Fibroblast of villous mesenchyme (primary cell): ENCODE data around the gene COLQ. TPM values are rescaled to one million over a fixed set of nuclear protein-coding genes. Genes with fewer than 3 reads are reported as not detected.

Experiments
- DNase-seq: peaks from one replicate; pipeline ENCODE4 v3.0.0-alpha.2; 2010; ENCODE audit warnings: low read depth
- H3K4me3 ChIP-seq: 2 replicates; pipeline ENCODE4 v1.5.1; 2011; ENCODE audit warnings: low read depth, mild to moderate bottlenecking, low read length
- CTCF ChIP-seq: IDR thresholded peaks from 2 replicates; pipeline ENCODE4 v1.5.1; 2012; ENCODE audit warnings: low read depth, mild to moderate bottlenecking, low read length; ENCODE audit not compliant: insufficient read depth
- total RNA-seq: library from RNA; depleted of rRNA; stranded (reverse); fragments of >200 nt; gene quantifications from 2 replicates; pipeline ENCODE4 v1.2.3, GENCODE V29; 2012

The COLQ gene
- total RNA-seq, 1 donor: 0.43 TPM

- DNase-seq: no peak
- TF ChIP-seq CTCF: no peak
- H3K4me3 ChIP-seq: no peak overlapping the region
Observed at GRCh38 chr3:15475161-15475560, 46.3 kb downstream of the COLQ start.

DNA sequence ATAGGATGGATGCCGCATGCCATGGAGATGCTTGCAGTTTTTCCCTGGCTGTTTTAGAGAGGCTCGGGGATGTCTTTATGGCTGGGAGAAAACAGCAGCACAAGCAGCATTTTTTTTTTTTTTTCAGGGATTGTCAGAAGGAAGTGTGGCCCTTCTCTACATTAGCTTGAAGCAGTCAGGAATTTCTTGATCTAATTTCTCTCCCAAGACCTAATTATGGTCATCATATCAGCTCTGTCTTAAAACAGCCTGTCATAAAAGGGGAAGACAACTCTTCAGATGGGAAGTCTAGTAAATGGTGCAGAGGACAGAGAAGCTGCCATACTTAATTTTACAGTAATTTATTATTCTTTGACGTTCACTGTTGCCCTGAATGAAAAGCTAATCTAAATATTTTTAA lies 49.6 kb downstream of the COLQ start:
- DNase-seq: no peak
- no peak for TF ChIP-seq CTCF

DNA sequence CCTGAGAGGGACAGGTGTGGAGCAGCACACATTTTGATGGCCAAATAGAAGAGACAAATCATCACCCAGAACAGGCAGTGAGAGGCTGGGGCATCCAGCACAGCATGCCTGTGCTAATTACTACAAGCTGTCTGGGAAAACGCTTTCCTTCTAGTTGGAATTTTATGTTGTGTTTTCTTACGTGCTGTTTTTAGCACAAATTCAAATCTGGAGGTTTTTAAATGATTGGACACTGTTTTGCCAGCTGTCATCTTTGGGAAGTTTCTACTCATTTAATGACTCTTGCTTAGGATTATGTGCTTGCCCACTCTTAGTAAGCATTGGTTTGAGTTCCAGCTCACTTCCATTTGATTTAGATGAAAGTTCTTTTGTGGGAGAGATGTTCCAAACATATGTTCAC lies 50.7 kb downstream of the COLQ start:
- no peak for DNase-seq
- H3K4me3 ChIP-seq: no peak overlapping the region
- TF ChIP-seq CTCF: no peak

More for the DNA sequence above, 49.6 kb downstream of the COLQ start:
- H3K4me3 ChIP-seq: no peak overlapping the region

GRCh38 chr3:15470261-15470660 lies 51.2 kb downstream of the COLQ start:
- no peak for DNase-seq
- no peak for TF ChIP-seq CTCF
- no peak overlapping the region for H3K4me3 ChIP-seq

DNA sequence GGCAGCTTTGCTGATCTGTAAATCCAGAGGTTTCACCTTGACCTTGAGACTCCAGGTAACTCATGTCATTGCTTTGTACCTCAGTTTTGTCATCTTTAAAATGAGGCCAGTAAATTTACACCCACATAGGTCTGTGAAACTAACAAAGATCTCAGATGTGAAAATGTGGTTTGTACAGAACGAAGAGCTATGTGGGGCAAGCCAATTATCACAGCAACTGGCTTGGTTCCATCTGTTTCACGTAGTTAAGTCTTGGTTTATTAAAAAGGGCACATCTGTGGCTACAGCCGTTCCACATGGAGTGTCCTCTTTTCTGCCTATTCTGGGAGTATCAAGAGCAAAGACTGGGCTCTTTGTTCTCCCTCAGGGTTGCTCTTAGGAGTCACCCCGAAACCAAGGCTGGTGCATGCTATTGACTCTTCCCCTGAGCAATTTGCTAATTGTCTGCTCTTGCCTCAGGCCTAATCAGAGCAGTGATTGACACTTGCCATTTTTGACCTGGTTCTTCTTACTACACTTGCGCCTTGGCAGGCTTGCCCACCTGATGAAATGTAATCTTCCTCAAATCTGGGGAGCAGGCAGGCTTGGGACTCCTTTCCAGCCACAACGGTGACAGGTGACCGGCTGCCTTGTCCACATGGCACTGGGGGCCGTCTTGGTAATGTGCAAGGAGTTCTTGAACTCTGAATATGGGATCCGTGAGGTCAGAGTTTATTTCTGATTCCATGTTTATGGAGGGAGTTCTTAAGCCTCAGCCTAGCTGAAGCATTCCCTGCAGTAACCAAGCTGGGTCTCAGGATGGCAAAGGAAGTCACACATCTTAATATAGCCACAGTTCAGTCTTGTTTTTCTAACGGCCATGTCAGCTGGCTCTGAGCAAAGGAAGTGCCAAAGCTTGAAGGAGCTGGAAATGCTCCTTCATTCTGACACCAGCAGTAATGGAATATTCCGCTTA lies 54.0 kb downstream of the COLQ start:
- no peak overlapping the region for H3K4me3 ChIP-seq
- DNase-seq: no peak
- no peak for TF ChIP-seq CTCF

DNA sequence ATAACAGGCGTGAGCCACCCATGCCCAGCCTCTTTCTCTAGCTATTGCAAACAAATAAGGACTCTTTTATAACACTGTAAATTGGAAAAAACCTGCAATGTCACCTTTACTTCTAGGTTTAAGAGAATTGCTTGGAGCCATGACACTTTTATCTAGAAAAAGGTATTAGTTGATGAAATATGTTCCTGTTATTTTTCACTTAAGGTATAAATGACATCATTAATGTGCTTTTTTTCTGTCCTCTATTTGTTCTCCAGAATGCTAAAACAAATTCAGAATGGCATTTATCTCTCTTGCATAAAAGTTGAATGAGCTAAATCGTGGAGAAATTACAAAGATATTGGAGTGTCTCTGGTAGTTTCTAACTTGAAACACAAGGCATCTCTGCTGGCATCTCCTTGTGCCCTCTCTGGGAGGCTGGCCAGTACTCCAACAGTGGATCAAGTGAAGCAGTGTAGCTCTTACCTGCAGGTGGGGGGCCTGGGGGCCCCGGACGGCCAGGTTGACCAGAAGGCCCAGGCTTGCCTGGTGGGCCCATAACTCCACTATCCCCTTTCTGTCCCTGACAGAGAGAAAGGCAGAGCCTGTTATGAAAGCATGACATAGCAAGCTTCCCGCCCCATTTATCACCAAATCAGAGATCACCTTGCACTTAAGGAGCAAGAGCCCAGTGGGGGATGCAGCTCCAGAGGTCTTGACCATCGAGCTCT lies 55.5 kb downstream of the COLQ start:
- DNase-seq: no peak
- no peak overlapping the region for H3K4me3 ChIP-seq
- TF ChIP-seq CTCF: no peak
